Activated CD8-positive, alpha-beta T cell treated with anti-CD3 and anti-CD28 coated beads, Interleukin-2, amount 10 ng/mL, durations not matched to agents 7 days and 5 days (primary cell): ENCODE measurements around the gene ZBTB7C. TPM values are rescaled to one million over a fixed set of nuclear protein-coding genes. Genes with fewer than 3 reads are reported as not detected.

ENCODE experiments used
- ATAC-seq: fragments of 150-1000 bp; cut with Tn5 transposase; one replicate; pipeline ENCODE4 v1.10.0; 2021; ENCODE audit warnings: moderate library complexity
- CTCF ChIA-PET: fragments of 350-600 bp; sonication (Branson Sonifier 250); formaldehyde crosslinking; loops from one replicate; lab custom pipeline; 2021; ENCODE audit warnings: antibody characterized with exemption; lab: Charles Lee
- POLR2A ChIA-PET: fragments of 350-600 bp; sonication (Branson Sonifier 250); formaldehyde crosslinking; loops from one replicate; lab custom pipeline; 2021; ENCODE audit warnings: antibody characterized with exemption; lab: Charles Lee
- DNase-seq: peaks from one replicate; pipeline ENCODE4 v3.0.0-alpha.2; 2020
- H3K27ac Mint-ChIP-seq: one replicate; pipeline ENCODE4 v1.8.0; 2021; ENCODE audit warnings: mild to moderate bottlenecking, mixed read lengths
- H3K27me3 Mint-ChIP-seq: one replicate; pipeline ENCODE4 v1.8.0; 2021; ENCODE audit warnings: low read depth, mixed read lengths
- H3K36me3 Mint-ChIP-seq: one replicate; pipeline ENCODE4 v1.8.0; 2021; ENCODE audit warnings: low read depth, mixed read lengths
- H3K4me1 Mint-ChIP-seq: one replicate; pipeline ENCODE4 v1.8.0; 2021; ENCODE audit warnings: low read depth, mixed read lengths
- H3K4me3 Mint-ChIP-seq: one replicate; pipeline ENCODE4 v1.8.0; 2021; ENCODE audit warnings: mild to moderate bottlenecking, mixed read lengths
- H3K9me3 Mint-ChIP-seq: one replicate; pipeline ENCODE4 v1.8.0; 2022; ENCODE audit warnings: mixed read lengths; ENCODE audit not compliant: insufficient read depth
- total RNA-seq, 2 experiments: library from RNA; stranded (reverse); gene quantifications; one replicate each; pipeline ENCODE4 v1.2.3, GENCODE V29; 2021

ZBTB7C gene
- total RNA-seq, 2 experiments from 2014 or later = not detected

DNA sequence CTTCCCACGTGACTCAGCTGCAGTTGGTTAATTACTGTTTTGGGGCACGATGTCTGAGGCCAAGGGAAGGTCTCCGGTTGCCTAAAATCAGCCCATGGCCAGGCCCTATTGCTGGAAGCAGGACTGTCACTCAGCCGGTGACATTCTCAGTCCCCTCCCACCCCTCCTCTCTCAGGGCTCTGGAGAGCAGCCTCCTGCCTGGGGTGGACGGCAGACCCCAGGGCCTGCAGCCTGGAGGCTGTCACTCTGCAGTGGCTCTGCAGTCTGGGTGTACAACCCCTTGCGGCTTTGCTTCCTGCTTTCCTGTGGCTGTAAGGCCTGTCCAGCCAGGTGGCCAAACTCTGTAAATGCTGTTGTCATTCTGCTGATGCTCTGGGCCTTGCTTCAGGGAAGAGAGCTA lies 32.8 kb downstream of the ZBTB7C start:
- no peak for ATAC-seq
- ChIA-PET CTCF (no interaction called here), POLR2A (no interaction called here)
- Mint-ChIP-seq H3K36me3 (no peaks in the 10 kb centered on the region), H3K4me3 (no peak overlapping the region), H3K27me3 (peaks cover 19% of the 10 kb centered on the region), H3K9me3 (no peaks in the 10 kb centered on the region), H3K27ac (no peak overlapping the region), H3K4me1 (no peaks in the 10 kb centered on the region)
- DNase-seq = no peak

DNA sequence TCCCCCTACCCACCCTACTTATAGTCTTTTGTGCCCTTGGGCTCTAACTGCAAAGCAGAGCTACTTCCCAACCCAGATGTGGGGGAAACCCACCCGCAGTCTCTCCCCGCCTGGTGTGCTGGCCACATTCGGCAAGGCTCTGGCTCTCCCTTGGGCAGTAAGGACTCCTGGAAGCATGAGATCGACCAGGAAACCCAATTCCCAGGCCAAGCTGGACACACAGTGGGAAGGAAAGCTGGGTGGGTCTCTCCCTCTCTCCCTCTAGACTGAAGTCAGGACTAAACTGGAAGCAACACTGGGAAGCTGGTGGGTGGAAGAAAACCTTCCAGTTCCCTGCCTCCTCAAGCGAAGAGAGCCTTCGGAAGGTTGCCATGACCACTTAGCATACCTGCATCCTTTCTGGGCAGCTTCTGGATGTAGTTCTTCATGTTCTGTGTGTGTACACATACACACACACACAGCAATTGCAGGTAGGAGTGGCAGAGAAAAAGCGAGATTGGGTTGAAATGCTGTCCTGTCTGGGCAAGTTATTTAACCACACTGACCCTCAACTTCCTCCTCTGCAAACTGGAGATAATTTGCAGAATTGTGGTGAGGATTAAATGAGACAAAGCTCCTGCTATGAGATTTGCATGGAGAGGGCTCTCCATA lies 33.9 kb downstream of the ZBTB7C start:
- H3K27ac Mint-ChIP-seq = no peak overlapping the region
- DNase-seq = no peak
- POLR2A ChIA-PET = no interaction called here
- H3K27me3 Mint-ChIP-seq = peaks cover 16% of the 10 kb centered on the region
- no peaks in the 10 kb centered on the region for H3K9me3 Mint-ChIP-seq
- H3K4me1 Mint-ChIP-seq = no peaks in the 10 kb centered on the region
- no peak for ATAC-seq
- H3K4me3 Mint-ChIP-seq = no peak overlapping the region
- no peaks in the 10 kb centered on the region for H3K36me3 Mint-ChIP-seq
- CTCF ChIA-PET = no interaction called here

DNA sequence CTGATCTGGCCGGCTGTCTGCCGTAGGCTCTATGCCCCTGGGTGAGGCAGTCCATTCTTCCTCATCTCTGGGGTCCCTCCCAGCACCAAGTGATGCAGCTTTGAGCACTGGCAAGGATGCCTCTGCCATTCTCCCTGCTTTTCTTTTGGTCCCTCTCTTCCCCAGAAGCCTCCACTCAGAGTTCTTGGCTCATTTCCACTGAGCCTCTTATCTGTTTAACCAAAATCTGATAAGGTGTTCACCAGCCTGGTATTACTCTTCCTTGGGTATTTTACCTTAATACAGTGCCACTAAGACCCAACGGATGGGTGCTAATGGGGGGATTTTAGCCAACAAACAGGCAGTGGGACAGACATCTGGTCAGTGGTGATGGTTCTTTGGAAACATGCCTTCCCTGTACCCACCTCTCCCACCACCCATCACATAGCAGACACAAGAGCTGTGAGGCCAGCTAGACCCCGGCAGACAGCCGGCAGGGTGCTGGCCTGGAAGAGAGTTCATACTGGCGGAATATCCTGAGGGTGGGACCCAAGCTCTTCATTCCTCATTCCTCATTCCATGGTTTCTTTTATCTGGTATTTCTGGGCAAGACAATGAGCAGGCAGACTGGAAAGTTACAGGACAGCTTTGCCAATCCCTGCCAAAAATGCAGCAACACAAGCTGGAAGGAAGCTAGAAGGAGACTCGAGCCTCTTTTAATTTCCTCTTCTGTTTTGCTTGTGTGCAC lies 34.6 kb downstream of the ZBTB7C start:
- no peak overlapping the region for H3K4me3 Mint-ChIP-seq
- peaks cover 12% of the 10 kb centered on the region for H3K27me3 Mint-ChIP-seq
- no peak overlapping the region for H3K27ac Mint-ChIP-seq
- CTCF ChIA-PET = no interaction called here
- no peaks in the 10 kb centered on the region for H3K9me3 Mint-ChIP-seq
- ATAC-seq (no peak), DNase-seq (no peak)
- H3K4me1 Mint-ChIP-seq = no peaks in the 10 kb centered on the region
- H3K36me3 Mint-ChIP-seq = no peaks in the 10 kb centered on the region
- POLR2A ChIA-PET = no interaction called here

DNA sequence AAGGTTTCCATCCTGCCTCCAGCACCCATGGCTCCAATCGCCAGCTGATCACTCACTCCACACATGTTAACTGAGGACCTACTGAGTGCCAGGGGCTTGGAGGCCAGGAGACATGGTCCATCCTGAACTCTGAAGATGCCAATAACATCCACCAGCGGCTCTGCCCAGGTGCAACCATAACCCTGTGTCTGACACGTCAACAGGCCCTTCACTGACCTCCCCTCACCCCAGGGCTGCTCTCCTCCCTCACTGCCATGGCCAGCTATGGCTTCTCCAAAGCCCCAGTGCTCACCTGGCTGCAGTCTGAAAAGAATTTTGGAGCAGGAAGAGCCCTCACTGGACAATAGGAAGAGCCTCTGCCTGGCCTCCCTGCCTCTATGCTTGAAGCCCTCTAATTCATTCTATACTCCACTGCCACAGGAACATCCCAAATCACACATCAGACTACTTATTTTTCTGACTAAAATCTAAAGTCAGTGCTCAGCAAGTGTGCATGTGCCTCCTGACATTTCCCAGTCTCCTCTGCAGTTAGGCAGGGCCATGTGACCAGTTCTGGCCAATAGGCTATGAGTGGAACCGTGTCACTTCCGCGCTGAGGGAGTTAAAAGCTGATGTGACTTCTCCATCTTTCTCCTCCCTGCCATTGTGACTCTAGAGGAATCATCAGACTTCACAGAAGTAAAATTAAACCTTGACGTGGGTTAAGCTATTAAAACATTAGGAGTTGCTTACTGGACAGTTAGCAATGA lies 37.2 kb downstream of the ZBTB7C start:
- ATAC-seq (no peak), DNase-seq (no peak)
- POLR2A ChIA-PET = no interaction called here
- Mint-ChIP-seq H3K27me3 (peaks cover 13% of the 10 kb centered on the region), H3K36me3 (no peaks in the 10 kb centered on the region), H3K4me1 (no peaks in the 10 kb centered on the region), H3K9me3 (no peaks in the 10 kb centered on the region), H3K4me3 (no peak overlapping the region), H3K27ac (no peak overlapping the region)
- CTCF ChIA-PET = no interaction called here

DNA sequence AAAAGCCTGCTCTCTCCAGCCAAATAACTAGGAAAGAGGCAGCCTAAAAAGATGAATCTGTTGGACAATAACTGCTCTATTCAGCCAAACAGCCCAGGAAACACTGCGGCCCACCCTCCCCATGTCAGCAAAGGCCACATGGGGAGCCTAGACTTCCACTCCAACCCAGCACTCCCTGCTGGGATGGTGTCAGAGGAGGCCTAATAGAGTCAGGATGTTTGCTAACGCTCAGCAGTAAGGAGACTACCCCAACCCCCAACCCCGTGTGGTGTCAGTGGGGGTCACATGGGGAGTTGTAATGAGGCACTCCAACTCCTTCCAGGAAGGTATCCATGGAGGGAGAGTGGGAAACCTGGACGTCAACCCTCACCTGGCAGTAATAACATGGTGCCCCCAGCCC lies 41.6 kb downstream of the ZBTB7C start:
- ChIA-PET CTCF (no interaction called here), POLR2A (no interaction called here)
- H3K9me3 Mint-ChIP-seq = no peaks in the 10 kb centered on the region
- no peaks in the 10 kb centered on the region for H3K4me1 Mint-ChIP-seq
- no peak overlapping the region for H3K27ac Mint-ChIP-seq
- no peak overlapping the region for H3K4me3 Mint-ChIP-seq
- ATAC-seq = no peak
- peaks cover 10% of the 10 kb centered on the region for H3K27me3 Mint-ChIP-seq
- no peaks in the 10 kb centered on the region for H3K36me3 Mint-ChIP-seq
- DNase-seq = no peak

DNA sequence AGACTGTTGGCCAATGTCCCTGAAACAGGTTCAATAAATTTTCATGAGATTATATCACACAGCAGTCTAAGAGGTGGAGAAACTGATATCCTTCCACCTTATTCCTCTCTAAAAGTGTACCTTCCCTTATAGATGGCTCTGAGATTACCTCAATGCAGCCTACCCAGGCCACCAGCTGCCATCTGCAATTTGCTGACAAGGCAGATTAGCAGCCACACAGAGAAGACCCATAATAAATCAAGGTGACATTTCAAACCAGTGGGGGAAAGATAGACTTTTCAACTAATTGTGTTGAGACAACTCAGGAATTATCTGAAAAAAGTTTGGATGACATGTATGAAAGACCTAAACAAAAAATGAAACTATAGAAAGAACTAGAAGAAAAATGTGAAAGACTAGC lies 43.2 kb downstream of the ZBTB7C start:
- no peak overlapping the region for H3K27ac Mint-ChIP-seq
- no peaks in the 10 kb centered on the region for H3K4me1 Mint-ChIP-seq
- ChIA-PET POLR2A (no interaction called here), CTCF (no interaction called here)
- ATAC-seq (no peak), DNase-seq (no peak)
- H3K36me3 Mint-ChIP-seq = no peaks in the 10 kb centered on the region
- H3K27me3 Mint-ChIP-seq = peaks cover 10% of the 10 kb centered on the region
- no peaks in the 10 kb centered on the region for H3K9me3 Mint-ChIP-seq
- H3K4me3 Mint-ChIP-seq = no peak overlapping the region

DNA sequence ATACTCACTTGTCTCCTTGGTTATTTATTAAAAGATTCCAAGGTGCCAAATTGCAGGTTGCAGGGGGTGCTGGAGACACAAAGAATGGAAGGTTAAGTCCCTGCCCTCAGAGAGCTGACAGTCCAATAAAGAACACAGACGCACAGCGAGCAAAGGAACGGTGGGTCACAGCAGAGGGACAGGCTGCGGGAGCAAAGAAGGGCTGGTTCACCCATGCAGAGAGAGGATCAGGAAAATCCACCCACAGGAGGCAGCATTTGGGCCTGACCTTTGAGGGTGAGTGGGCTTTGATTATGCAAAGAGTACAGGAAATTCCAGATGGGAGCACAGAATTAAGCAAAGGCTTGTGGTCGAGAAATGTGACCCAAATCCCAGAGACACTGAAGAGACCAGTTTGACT lies 45.0 kb downstream of the ZBTB7C start:
- Mint-ChIP-seq H3K9me3 (no peaks in the 10 kb centered on the region), H3K4me1 (no peaks in the 10 kb centered on the region), H3K4me3 (no peak overlapping the region), H3K36me3 (no peaks in the 10 kb centered on the region), H3K27me3 (peaks cover 10% of the 10 kb centered on the region), H3K27ac (no peak overlapping the region)
- no peak for DNase-seq
- no peak for ATAC-seq
- ChIA-PET POLR2A (no interaction called here), CTCF (no interaction called here)

DNA sequence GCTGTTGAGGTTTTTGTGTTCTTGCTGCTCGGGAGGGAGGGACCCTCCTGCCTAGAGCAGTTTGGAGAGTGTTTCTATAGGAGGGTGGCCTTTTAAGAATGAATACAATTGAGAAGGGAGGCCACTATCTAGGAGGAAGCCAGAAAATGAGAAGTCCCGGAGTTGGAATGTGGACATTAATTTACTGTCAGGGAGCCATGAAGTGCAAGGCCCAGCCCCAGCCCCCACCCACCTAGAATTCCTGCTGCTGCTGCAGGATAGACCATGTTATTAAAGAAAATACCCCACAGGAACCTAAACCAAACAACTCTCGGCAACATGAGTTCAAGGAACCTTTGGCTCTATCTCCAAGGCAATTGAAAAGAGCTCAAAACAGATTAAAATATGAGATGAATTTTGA lies 46.0 kb downstream of the ZBTB7C start:
- Mint-ChIP-seq H3K4me3 (no peak overlapping the region), H3K36me3 (no peaks in the 10 kb centered on the region), H3K27ac (no peak overlapping the region), H3K27me3 (peaks cover 2% of the 10 kb centered on the region), H3K4me1 (no peaks in the 10 kb centered on the region), H3K9me3 (no peaks in the 10 kb centered on the region)
- DNase-seq (no peak), ATAC-seq (no peak)
- ChIA-PET POLR2A (no interaction called here), CTCF (no interaction called here)

DNA sequence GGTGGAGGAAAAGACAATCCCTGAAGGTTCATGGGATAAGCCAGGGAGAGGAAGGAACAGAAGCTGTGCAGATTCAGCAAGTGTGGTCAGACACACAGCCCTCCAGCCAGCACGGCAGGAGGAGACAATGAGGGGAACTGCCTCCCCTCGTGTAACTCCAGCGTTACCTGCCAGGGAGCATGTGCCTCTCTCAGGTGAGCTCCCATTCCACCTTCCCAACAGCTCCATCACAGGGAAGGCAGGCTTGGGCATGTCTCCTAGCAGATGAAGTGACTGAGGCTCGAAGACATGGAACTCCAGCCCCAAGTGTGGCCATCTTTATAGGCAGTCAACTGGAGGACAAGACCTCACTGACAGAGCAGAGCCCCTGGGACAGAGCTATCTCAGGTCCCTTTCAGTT lies 47.4 kb downstream of the ZBTB7C start:
- CTCF ChIA-PET = no interaction called here
- POLR2A ChIA-PET = no interaction called here
- no peak for DNase-seq
- no peaks in the 10 kb centered on the region for H3K9me3 Mint-ChIP-seq
- no peak for ATAC-seq
- H3K27me3 Mint-ChIP-seq = no peaks in the 10 kb centered on the region
- no peaks in the 10 kb centered on the region for H3K36me3 Mint-ChIP-seq
- H3K4me1 Mint-ChIP-seq = no peaks in the 10 kb centered on the region
- H3K4me3 Mint-ChIP-seq = no peak overlapping the region
- no peak overlapping the region for H3K27ac Mint-ChIP-seq

DNA sequence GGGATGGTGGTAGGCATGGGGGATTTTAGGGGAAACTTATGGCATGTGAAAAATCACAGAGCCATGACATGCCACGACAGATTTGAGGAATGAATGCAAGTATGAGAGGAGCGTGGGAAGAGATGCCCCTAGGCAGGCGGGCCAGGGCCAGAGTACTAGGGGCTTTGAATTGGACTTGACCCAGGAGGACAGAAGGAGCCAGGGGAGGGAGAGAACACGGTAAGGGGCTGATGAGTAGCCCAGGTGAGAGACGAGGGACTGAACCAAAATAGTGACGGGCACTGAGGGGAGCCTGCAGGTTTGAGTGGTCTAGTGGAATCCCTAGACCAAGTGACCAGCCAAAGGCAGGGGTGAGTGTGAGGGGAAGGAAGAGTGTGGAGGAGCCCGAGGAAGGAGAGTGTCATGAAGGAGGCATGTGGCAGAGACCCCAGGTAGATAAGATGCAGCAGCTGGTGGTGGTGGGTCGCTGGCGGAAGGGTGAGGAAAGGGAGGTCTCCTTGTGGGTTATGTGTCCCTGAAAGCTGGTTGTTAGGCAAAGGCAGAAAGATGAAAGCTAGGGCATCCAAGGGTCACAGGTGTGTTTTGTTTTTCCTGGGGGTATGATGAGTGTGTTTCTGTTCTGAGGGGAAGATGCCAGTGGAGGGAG lies 48.7 kb downstream of the ZBTB7C start:
- no peak overlapping the region for H3K27ac Mint-ChIP-seq
- POLR2A ChIA-PET = no interaction called here
- H3K36me3 Mint-ChIP-seq = no peaks in the 10 kb centered on the region
- CTCF ChIA-PET = no interaction called here
- H3K4me3 Mint-ChIP-seq = no peak overlapping the region
- DNase-seq = no peak
- no peak for ATAC-seq
- H3K4me1 Mint-ChIP-seq = no peaks in the 10 kb centered on the region
- no peaks in the 10 kb centered on the region for H3K9me3 Mint-ChIP-seq
- H3K27me3 Mint-ChIP-seq = no peaks in the 10 kb centered on the region

DNA sequence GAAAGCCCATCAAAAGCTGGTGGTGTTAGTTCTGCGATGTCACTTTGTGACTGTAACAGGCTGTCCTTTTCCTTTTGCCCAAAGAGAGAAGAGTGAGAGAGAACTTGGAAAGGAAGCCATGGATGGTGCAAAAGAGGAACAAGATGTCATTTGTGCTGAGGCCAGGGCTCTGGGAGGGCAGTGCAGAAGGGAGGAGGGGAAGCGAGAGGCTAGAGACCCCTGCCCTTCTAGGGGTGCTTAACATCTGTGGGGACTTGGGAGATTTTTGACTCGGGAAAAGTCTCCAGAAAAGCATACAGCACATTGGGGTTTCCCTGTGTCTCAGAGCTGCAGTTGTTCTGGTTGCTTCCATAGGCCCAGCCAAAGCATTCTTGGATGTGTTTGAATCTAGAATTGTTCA lies 49.6 kb downstream of the ZBTB7C start:
- ChIA-PET CTCF (no interaction called here), POLR2A (no interaction called here)
- H3K9me3 Mint-ChIP-seq = no peaks in the 10 kb centered on the region
- ATAC-seq = no peak
- no peaks in the 10 kb centered on the region for H3K36me3 Mint-ChIP-seq
- no peak overlapping the region for H3K27ac Mint-ChIP-seq
- DNase-seq = no peak
- H3K4me1 Mint-ChIP-seq = no peaks in the 10 kb centered on the region
- no peak overlapping the region for H3K4me3 Mint-ChIP-seq
- no peaks in the 10 kb centered on the region for H3K27me3 Mint-ChIP-seq

DNA sequence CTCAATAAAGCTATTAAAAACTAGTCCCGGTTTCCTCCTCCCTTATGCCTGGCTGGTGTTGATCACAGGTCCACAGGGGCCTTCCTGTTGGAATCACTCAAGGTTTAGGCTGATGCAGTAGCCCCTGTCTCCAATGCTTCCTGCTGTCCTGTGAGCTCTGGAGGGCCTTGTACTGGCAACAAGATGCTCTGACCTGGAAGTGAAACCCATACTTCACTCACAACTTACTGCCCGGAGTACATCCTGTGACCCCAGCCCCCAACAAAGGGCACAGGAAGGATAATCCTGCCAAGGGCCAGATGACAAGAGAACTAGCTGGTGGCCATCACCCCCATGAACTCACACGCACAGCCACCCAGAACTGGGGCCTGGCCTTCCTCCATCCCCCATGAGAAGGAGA lies 50.3 kb downstream of the ZBTB7C start:
- POLR2A ChIA-PET = no interaction called here
- H3K36me3 Mint-ChIP-seq = no peaks in the 10 kb centered on the region
- H3K27me3 Mint-ChIP-seq = no peaks in the 10 kb centered on the region
- H3K27ac Mint-ChIP-seq = no peak overlapping the region
- H3K4me3 Mint-ChIP-seq = no peak overlapping the region
- no peaks in the 10 kb centered on the region for H3K4me1 Mint-ChIP-seq
- CTCF ChIA-PET = no interaction called here
- ATAC-seq (no peak), DNase-seq (no peak)
- H3K9me3 Mint-ChIP-seq = no peaks in the 10 kb centered on the region
